Esophagus squamous epithelium (tissue), 4 donors: Measurements from ENCODE around the gene ZNF343.

ENCODE experiments used
- CTCF ChIP-seq, 6 experiments: fragments of 450-650 bp in 4 of 6; fragments of 200-600 bp in 2 of 6; sonication (generic) in 2 of 6; IDR thresholded peaks; one replicate each; pipeline ENCODE4 v1.5.1; 2016 to 2019; ENCODE audit warnings: antibody characterized with exemption in 6 of 6, mild to moderate bottlenecking in 4 of 6, moderate library complexity in 4 of 6
- POLR2A ChIP-seq, 4 donors: fragments of 450-650 bp; IDR thresholded peaks; one replicate each; pipeline ENCODE4 v1.6.1; 2017; ENCODE audit warnings: antibody characterized with exemption in 4 of 4, mild to moderate bottlenecking in 4 of 4, moderate library complexity in 3 of 4

GRCh38 chr20:2469991-2470422 is 38.7 kb downstream of the ZNF343 start:
- TF ChIP-seq CTCF (IDR thresholded peaks at IDR 0.05) (no peak), POLR2A (IDR thresholded peaks at IDR 0.05) (no peak)
